GM23338 (cell line): ENCODE results near the gene CENPP. TPM values are rescaled to one million over a fixed set of nuclear protein-coding genes. Genes with fewer than 3 reads are reported as not detected.

Source experiments
- ATAC-seq: fragments of 200-7000 bp; cut with Tn5 transposase; 3 replicates; pipeline ENCODE4 v1.9.1; 2020
- DNase-seq: peaks from one replicate; pipeline ENCODE4 v3.0.0-alpha.2; 2015; ENCODE audit warnings: low spot score
- H2AFZ ChIP-seq: fragments of 200-600 bp; sonication (generic); 2 replicates; pipeline ENCODE4 v1.8.0; 2016; ENCODE audit warnings: antibody characterized with exemption, mild to moderate bottlenecking, moderate library complexity
- H3F3A ChIP-seq: fragments of 200-600 bp; sonication (generic); replicated peaks from 2 replicates; pipeline ENCODE4 v1.8.0; 2017; ENCODE audit warnings: antibody characterized with exemption, mixed run types, low read depth
- H3K27ac ChIP-seq: fragments of 200-600 bp; sonication (generic); 2 replicates; pipeline ENCODE4 v1.6.1; 2016; ENCODE audit warnings: low read depth
- H3K27me3 ChIP-seq: fragments of 200-600 bp; sonication (generic); 2 replicates; pipeline ENCODE4 v1.8.0; 2016; ENCODE audit warnings: mild to moderate bottlenecking, mixed run types, moderate library complexity; ENCODE audit not compliant: insufficient read depth
- H3K36me3 ChIP-seq: fragments of 200-600 bp; sonication (generic); 2 replicates; pipeline ENCODE4 v1.8.0; 2016; ENCODE audit warnings: mild to moderate bottlenecking; ENCODE audit not compliant: insufficient read depth
- H3K4me1 ChIP-seq: fragments of 200-600 bp; sonication (generic); 2 replicates; pipeline ENCODE4 v1.8.0; 2016; ENCODE audit warnings: mild to moderate bottlenecking, moderate library complexity; ENCODE audit not compliant: insufficient read depth
- H3K4me2 ChIP-seq: fragments of 200-600 bp; sonication (generic); 2 replicates; pipeline ENCODE4 v1.7.1; 2017; ENCODE audit warnings: mixed run types
- H3K4me3 ChIP-seq: fragments of 200-600 bp; sonication (generic); 2 replicates; pipeline ENCODE4 v1.6.1; 2016; ENCODE audit warnings: mixed run types
- H3K79me2 ChIP-seq: fragments of 200-600 bp; sonication (generic); replicated peaks from 2 replicates; pipeline ENCODE4 v1.8.0; 2017; ENCODE audit warnings: mild to moderate bottlenecking; ENCODE audit not compliant: insufficient read depth
- H3K9me2 ChIP-seq: fragments of 200-600 bp; sonication (generic); 2 replicates; pipeline ENCODE4 v1.8.0; 2017; ENCODE audit not compliant: insufficient read depth
- H4K20me1 ChIP-seq: fragments of 200-600 bp; sonication (generic); replicated peaks from 2 replicates; pipeline ENCODE4 v1.8.0; 2017; ENCODE audit warnings: mild to moderate bottlenecking; ENCODE audit not compliant: insufficient read depth
- H3K27ac Mint-ChIP-seq: 2 replicates; pipeline ENCODE4 v1.8.0; 2020; ENCODE audit warnings: inconsistent platforms, mild to moderate bottlenecking, moderate library complexity, mixed read lengths
- H3K27me3 Mint-ChIP-seq: 3 replicates; pipeline ENCODE4 v1.8.0; 2022; ENCODE audit warnings: low read depth, mild to moderate bottlenecking, moderate library complexity, mixed read lengths, inconsistent platforms; ENCODE audit not compliant: insufficient read depth, poor library complexity
- H3K36me3 Mint-ChIP-seq: 3 replicates; pipeline ENCODE4 v1.8.0; 2021; ENCODE audit warnings: low read depth, mild to moderate bottlenecking, inconsistent platforms, moderate library complexity, mixed read lengths
- H3K4me1 Mint-ChIP-seq: 3 replicates; pipeline ENCODE4 v1.8.0; 2020; ENCODE audit warnings: mild to moderate bottlenecking, inconsistent platforms, mixed read lengths
- H3K4me3 Mint-ChIP-seq: 3 replicates; pipeline ENCODE4 v1.8.0; 2021; ENCODE audit warnings: moderate library complexity, mild to moderate bottlenecking, inconsistent platforms, mixed read lengths
- H3K9me3 Mint-ChIP-seq: 3 replicates; pipeline ENCODE4 v1.8.0; 2020; ENCODE audit warnings: moderate library complexity, mild to moderate bottlenecking, inconsistent platforms, mixed read lengths
- CREB1 ChIP-seq: fragments of 250-450 bp; sonication (Bioruptor Pico); IDR thresholded peaks from 2 replicates; pipeline ENCODE4 v1.5.0; 2020; ENCODE audit warnings: low read depth, mild to moderate bottlenecking, moderate library complexity
- CTCF ChIP-seq, 2 experiments: fragments of 200-600 bp in 1 of 2; sonication (generic) in 1 of 2; conservative IDR thresholded peaks; 2 replicates each; pipeline versions ENCODE4 v1.5.1 to v1.6.1; 2016 to 2017; ENCODE audit warnings: antibody characterized with exemption in 2 of 2, low read depth in 2 of 2, mild to moderate bottlenecking in 2 of 2, moderate library complexity in 1 of 2
- ETS1 ChIP-seq: IDR thresholded peaks from 2 replicates; pipeline ENCODE4 v1.6.1; 2016; ENCODE audit warnings: antibody characterized with exemption
- EZH2 ChIP-seq: fragments of 200-600 bp; sonication (generic); IDR thresholded peaks from one replicate; pipeline ENCODE4 v1.8.0; 2017; ENCODE audit warnings: antibody characterized with exemption, mild to moderate bottlenecking, low read depth; ENCODE audit not compliant: unreplicated experiment
- EZH2phosphoT487 ChIP-seq: fragments of 200-600 bp; sonication (generic); IDR thresholded peaks from one replicate; pipeline ENCODE4 v1.8.1; 2018; ENCODE audit warnings: antibody characterized with exemption; ENCODE audit not compliant: unreplicated experiment
- JUNB ChIP-seq: IDR thresholded peaks from one replicate; pipeline ENCODE4 v1.6.1; 2016; ENCODE audit warnings: antibody characterized with exemption; ENCODE audit not compliant: unreplicated experiment
- NANOG ChIP-seq: IDR thresholded peaks from 2 replicates; pipeline ENCODE4 v1.6.1; 2016; ENCODE audit warnings: antibody characterized with exemption, borderline replicate concordance
- POLR2AphosphoS5 ChIP-seq: IDR thresholded peaks from 2 replicates; pipeline ENCODE4 v1.6.1; 2016; ENCODE audit warnings: antibody characterized with exemption, low read depth
- REST ChIP-seq: IDR thresholded peaks from one replicate; pipeline ENCODE4 v1.6.1; 2018; ENCODE audit warnings: antibody characterized with exemption; ENCODE audit not compliant: unreplicated experiment
- STAT1 ChIP-seq: IDR thresholded peaks from one replicate; pipeline ENCODE4 v1.6.1; 2016; ENCODE audit warnings: antibody characterized with exemption; ENCODE audit not compliant: unreplicated experiment
- ZNF114 ChIP-seq: fragments of 250-450 bp; sonication (Bioruptor Pico); IDR thresholded peaks from 2 replicates; pipeline ENCODE4 v1.5.0; 2020; ENCODE audit warnings: mild to moderate bottlenecking, moderate library complexity
- ZNF331 ChIP-seq: fragments of 250-450 bp; sonication (Bioruptor Pico); IDR thresholded peaks from 2 replicates; pipeline ENCODE4 v1.5.0; 2020; ENCODE audit warnings: low read depth, mild to moderate bottlenecking, moderate library complexity
- ZNF462 ChIP-seq: fragments of 250-450 bp; sonication (Bioruptor Pico); IDR thresholded peaks from 2 replicates; pipeline ENCODE4 v1.5.0; 2020; ENCODE audit warnings: mild to moderate bottlenecking, moderate library complexity
- polyA plus RNA-seq: library from polyadenylated mRNA; unstranded; fragments of >200 nt; fragmentation: Nextera tagmentation; extraction: Ambion mirVana; gene quantifications from 2 replicates; pipeline ENCODE4 v1.2.1, GENCODE V29; 2016
- total RNA-seq: library from RNA; depleted of rRNA; stranded (reverse); fragments of >200 nt; shearing (Covaris generic); gene quantifications from 2 replicates; pipeline ENCODE4 v1.2.3, GENCODE V29; 2014

CENPP gene
- total and polyA plus RNA-seq, 2 experiments from 2014 or later = 11.0 to 12.6 TPM

GRCh38 chr9:92402360-92402759 is 76.6 kb downstream of the CENPP start:
- Mint-ChIP-seq H3K27me3 (no peaks in the 10 kb centered on the region), H3K27ac (no peak overlapping the region), H3K36me3 (no peaks in the 10 kb centered on the region), H3K4me3 (no peak overlapping the region), H3K4me1 (no peaks in the 10 kb centered on the region), H3K9me3 (no peaks in the 10 kb centered on the region; the same call in 2 of the 3 replicates)
- no peaks in the 10 kb centered on the region for H4K20me1 ChIP-seq
- no peaks in the 10 kb centered on the region for H3K27me3 ChIP-seq
- H3F3A ChIP-seq = no peaks in the 10 kb centered on the region
- H3K27ac ChIP-seq = no peak overlapping the region
- TF ChIP-seq EZH2 = no peak
- TF ChIP-seq ZNF462 (CRISPR knock-in tag) = no peak
- no peak for TF ChIP-seq STAT1
- no peak for TF ChIP-seq POLR2AphosphoS5
- no peak for TF ChIP-seq REST
- no peak for TF ChIP-seq NANOG
- TF ChIP-seq EZH2phosphoT487 = no peak
- no peak for TF ChIP-seq CTCF (conservative IDR thresholded peaks at IDR 0.05; ENCODE audit: low read depth in 2 of 2)
- no peak for TF ChIP-seq ZNF114
- no peak for TF ChIP-seq ZNF331 (CRISPR knock-in tag)
- no peak for TF ChIP-seq CREB1 (CRISPR knock-in tag)
- no peak for TF ChIP-seq JUNB
- no peak for TF ChIP-seq ETS1
- DNase-seq = no peak
- H3K9me2 ChIP-seq = no peaks in the 10 kb centered on the region
- no peak overlapping the region for H2AFZ ChIP-seq
- H3K4me2 ChIP-seq = no peak overlapping the region
- no peak overlapping the region for H3K4me3 ChIP-seq
- H3K36me3 ChIP-seq = no peaks in the 10 kb centered on the region
- no peaks in the 10 kb centered on the region for H3K4me1 ChIP-seq
- no peaks in the 10 kb centered on the region for H3K79me2 ChIP-seq
- ATAC-seq = no peak
